LNCAP (cell line): ENCODE measurements around the gene NDFIP2.

Source experiments
- TF ChIP-seq, protein P1 (sequence below): fragments of 450-650 bp; IDR thresholded peaks from 2 replicates; pipeline ENCODE4 v1.5.1; 2017; ENCODE audit warnings: mild to moderate bottlenecking

The NDFIP2 gene

GRCh38 chr13:79589603-79590393, 108.8 kb downstream of the NDFIP2 start:
- TF ChIP-seq, protein P1, sequence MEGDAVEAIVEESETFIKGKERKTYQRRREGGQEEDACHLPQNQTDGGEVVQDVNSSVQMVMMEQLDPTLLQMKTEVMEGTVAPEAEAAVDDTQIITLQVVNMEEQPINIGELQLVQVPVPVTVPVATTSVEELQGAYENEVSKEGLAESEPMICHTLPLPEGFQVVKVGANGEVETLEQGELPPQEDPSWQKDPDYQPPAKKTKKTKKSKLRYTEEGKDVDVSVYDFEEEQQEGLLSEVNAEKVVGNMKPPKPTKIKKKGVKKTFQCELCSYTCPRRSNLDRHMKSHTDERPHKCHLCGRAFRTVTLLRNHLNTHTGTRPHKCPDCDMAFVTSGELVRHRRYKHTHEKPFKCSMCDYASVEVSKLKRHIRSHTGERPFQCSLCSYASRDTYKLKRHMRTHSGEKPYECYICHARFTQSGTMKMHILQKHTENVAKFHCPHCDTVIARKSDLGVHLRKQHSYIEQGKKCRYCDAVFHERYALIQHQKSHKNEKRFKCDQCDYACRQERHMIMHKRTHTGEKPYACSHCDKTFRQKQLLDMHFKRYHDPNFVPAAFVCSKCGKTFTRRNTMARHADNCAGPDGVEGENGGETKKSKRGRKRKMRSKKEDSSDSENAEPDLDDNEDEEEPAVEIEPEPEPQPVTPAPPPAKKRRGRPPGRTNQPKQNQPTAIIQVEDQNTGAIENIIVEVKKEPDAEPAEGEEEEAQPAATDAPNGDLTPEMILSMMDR = no peak

GRCh38 chr13:79590394-79590676, 109.4 kb downstream of the NDFIP2 start:
- TF ChIP-seq, protein P1 = no peak

GRCh38 chr13:79591493-79591892, 110.5 kb downstream of the NDFIP2 start:
- TF ChIP-seq, protein P1 = no peak

- TF ChIP-seq, protein P1 = no peak
These were observed 112.2 kb downstream of the NDFIP2 start for GRCh38 chr13:79593121-79593520.

DNA sequence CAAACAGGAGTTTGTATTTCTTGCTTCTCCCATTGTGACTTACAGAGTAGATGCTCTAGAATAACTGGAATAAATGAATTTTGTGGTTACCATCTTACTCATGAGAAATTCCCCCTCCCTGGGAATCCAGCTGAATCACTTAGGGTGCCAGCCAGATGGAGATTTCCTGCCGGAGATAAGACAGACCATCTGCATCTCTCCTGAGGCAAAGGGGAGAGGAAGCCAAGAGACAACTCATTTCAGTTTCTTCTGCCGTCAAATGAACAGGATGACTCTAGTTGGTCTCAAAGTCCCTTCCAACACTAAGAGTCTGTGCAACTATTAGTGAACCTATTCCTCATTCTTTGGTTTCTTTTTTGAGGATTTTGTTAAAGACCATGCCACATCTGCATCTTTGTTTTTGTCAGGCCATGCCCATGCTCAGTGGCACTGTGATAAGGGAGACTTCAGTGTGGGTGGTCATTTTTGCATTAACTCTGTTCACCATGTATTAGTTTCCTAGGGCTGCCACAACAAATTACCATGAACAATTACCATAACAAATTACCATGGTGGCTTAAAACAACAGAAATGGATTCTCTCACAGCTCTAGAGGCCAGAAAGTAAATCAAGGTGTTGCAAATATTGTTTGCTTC, 112.8 kb downstream of the NDFIP2 start:
- TF ChIP-seq, protein P1 = no peak

DNA sequence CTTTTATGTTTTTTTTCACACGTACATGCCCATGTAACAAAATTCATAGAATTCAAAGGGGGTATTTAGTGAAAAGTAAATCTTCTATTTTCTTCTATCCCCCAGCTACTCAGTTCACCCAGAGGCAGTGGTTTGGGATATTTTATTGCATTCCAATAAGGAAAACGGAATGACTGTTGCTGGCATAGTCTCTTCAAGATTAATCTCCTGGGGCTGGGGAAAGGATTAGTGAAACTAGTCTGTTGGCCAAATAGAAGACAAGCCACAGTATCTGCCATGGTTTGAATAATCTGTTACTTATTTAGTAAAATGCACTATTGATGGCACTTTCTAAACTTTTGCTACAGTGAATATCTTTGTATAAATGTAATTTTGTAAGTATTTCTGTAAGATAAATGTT, 122.0 kb downstream of the NDFIP2 start:
- TF ChIP-seq, protein P1 = no peak

- TF ChIP-seq, protein P1 = no peak
These were observed 123.8 kb downstream of the NDFIP2 start for GRCh38 chr13:79604752-79605151.
